AG09309 (cell line): ENCODE data around the gene TMPRSS6.

Source experiments
- DNase-seq: peaks from one replicate; pipeline ENCODE4 v3.0.0-alpha.2; 2010; ENCODE audit warnings: low read depth
- H3K4me3 ChIP-seq: 2 replicates; pipeline ENCODE4 v1.5.1; 2011; ENCODE audit warnings: mild to moderate bottlenecking, low read depth, low read length, moderate library complexity; ENCODE audit not compliant: control insufficient read depth
- TF ChIP-seq, protein P1 (sequence below): IDR thresholded peaks from 2 replicates; pipeline ENCODE4 v1.5.1; 2011; ENCODE audit warnings: mild to moderate bottlenecking, low read depth, low read length, inconsistent platforms; ENCODE audit not compliant: insufficient read depth, control insufficient read depth; ENCODE audit errors: missing control alignments

The TMPRSS6 gene

GRCh38 chr22:37140686-37141323 lies 31.3 kb upstream of the TMPRSS6 start:
- TF ChIP-seq, protein P1, sequence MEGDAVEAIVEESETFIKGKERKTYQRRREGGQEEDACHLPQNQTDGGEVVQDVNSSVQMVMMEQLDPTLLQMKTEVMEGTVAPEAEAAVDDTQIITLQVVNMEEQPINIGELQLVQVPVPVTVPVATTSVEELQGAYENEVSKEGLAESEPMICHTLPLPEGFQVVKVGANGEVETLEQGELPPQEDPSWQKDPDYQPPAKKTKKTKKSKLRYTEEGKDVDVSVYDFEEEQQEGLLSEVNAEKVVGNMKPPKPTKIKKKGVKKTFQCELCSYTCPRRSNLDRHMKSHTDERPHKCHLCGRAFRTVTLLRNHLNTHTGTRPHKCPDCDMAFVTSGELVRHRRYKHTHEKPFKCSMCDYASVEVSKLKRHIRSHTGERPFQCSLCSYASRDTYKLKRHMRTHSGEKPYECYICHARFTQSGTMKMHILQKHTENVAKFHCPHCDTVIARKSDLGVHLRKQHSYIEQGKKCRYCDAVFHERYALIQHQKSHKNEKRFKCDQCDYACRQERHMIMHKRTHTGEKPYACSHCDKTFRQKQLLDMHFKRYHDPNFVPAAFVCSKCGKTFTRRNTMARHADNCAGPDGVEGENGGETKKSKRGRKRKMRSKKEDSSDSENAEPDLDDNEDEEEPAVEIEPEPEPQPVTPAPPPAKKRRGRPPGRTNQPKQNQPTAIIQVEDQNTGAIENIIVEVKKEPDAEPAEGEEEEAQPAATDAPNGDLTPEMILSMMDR, result no peak
- DNase-seq, result no peak

DNA sequence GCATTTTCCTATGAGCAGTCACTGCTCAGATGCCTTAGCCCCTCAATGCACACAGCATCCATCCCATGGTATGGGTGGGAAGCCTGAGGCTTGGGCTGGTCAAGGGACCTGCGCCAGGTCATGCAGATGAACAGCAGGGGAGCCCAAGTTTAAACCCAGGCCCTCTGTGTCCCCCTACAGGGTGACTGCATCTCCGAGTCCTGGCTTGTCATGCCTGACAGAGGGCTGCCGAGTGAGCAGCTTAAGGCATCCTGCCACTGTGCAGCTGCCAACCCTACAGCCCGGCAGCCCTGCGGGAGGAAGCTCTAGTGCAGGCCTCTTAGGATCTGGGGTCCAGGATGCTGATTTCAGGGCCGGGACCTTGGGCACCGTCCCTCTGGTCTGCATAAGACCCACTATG lies 30.2 kb upstream of the TMPRSS6 start:
- no peak overlapping the region for H3K4me3 ChIP-seq
- TF ChIP-seq, protein P1, result no peak
- DNase-seq, result no peak

More at GRCh38 chr22:37140686-37141323, 31.3 kb upstream of the TMPRSS6 start:
- H3K4me3 ChIP-seq, result no peak overlapping the region

DNA sequence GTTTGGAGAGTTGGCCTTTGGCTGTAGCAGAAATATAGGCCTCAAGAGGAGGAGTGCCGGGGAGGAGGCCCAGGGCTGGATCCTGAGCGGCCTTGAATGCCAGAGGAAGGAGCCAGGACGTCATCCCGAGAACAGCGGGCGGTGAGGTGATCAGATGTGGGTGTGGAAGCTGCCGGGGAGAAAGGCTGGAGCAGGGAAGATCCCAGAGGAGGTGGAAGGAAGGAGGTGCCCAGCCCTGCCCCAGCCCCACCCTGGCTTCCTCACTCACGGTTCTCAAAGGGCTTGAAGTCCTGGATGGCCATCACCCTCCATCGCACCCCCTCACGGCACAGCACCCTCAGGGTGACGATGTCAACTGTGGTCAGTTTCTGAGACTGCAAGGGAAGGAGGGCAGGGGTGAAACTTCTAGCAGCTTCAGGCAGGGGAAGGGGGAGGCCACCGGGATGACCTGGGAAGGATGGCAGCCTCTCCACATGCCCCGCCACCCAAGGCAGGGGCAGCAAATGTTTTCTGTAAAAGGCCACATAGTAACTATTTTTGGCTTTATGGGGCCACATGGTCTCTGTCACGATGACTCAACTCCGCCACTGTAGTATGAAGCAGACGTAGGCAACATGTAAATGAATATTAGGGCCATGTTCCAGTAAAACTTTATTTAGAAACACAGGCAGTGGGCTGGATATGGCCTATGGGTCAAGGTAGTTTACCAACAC lies 29.5 kb upstream of the TMPRSS6 start:
- H3K4me3 ChIP-seq, result no peak overlapping the region
- no peak for DNase-seq
- TF ChIP-seq, protein P1, result no peak

DNA sequence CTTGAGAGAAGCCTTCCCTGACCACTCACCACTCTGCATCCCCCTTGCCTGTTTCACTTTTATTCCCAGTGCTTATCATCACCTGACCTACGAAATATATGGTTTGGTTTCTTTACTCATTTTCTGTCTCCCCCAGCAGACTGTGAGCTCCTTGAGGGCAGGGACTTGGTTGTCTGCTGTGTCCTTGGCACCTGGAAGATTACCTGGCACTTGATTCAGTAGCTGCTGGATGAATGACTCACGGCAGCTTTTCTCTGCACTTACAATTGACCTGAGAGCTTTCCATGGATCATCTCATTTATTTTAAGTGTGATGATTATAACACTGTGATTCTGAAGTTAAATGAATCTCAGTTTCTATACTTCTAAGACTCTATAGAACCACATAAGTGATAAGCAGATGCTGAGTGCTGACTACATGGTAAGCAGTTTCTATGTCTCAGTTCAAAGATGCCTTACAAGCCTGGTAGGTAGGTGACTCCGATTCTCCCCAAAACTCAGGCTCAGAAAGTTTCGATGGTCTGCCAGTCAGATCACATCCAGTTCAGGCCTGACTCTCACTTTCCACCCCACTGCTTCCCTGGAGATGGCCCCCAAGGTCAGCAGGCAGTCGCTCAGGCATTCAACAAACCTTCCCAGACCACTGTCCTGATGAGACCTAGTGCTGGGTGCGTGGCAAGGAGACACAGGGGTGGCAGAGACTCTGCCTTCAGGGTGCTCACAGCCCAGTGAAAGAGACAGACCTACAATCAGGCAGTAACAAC lies 28.6 kb upstream of the TMPRSS6 start:
- H3K4me3 ChIP-seq, result no peak overlapping the region
- TF ChIP-seq, protein P1, result no peak

DNA sequence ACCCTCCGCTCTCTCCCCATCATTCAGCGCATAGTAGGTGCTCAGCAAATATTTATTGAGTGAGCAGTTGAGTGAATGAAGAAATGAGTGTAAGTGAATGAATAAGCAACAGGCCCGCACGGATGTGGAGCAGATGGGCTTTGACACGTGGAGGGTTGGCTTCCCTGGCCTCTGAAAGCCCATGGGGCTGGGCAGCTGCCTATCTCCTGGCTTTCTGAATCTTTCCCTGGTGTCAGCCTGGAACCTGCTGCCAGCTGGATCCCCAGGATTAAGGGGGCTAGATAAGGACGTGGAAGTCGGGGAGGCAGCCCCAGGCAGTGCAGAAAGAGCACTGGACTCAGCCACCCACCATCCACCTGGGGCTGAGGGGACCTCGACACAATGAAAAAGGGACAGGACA lies 27.6 kb upstream of the TMPRSS6 start:
- no peak overlapping the region for H3K4me3 ChIP-seq
- TF ChIP-seq, protein P1, result no peak
- no peak for DNase-seq

More for the DNA sequence above, 28.6 kb upstream of the TMPRSS6 start:
- no peak for DNase-seq

GRCh38 chr22:37135023-37135422 lies 25.5 kb upstream of the TMPRSS6 start:
- no peak for DNase-seq
- TF ChIP-seq, protein P1, result no peak
- H3K4me3 ChIP-seq, result no peak overlapping the region
